Measurements from ENCODE around the gene UBA52.

Gene UBA52

GRCh38 chr19:18551631-18552030 is 20.0 kb upstream of the UBA52 start:
- no peak for DNase-seq (ENCODE audit: low read depth in 2 of 2)

- DNase-seq (ENCODE audit: low read depth in 2 of 2), result peak; percentile 98
These were observed 14.1 kb upstream of the UBA52 start, which contains the start of gene KXD1 for GRCh38 chr19:18557411-18558201. Gene KXD1 (plus strand): TSS chr19:18557870. CDS start chr19:18562057, 4,187 bp downstream.

- DNase-seq (ENCODE audit: low read depth in 2 of 2), result no peak
These were observed 13.5 kb upstream of the UBA52 start for GRCh38 chr19:18558202-18558555.

- no peak for DNase-seq (ENCODE audit: low read depth in 2 of 2)
These were observed 13.1 kb upstream of the UBA52 start for GRCh38 chr19:18558604-18559003.

- DNase-seq (ENCODE audit: low read depth in 2 of 2), result no peak
These were observed 12.0 kb upstream of the UBA52 start for GRCh38 chr19:18559685-18560084.

DNA sequence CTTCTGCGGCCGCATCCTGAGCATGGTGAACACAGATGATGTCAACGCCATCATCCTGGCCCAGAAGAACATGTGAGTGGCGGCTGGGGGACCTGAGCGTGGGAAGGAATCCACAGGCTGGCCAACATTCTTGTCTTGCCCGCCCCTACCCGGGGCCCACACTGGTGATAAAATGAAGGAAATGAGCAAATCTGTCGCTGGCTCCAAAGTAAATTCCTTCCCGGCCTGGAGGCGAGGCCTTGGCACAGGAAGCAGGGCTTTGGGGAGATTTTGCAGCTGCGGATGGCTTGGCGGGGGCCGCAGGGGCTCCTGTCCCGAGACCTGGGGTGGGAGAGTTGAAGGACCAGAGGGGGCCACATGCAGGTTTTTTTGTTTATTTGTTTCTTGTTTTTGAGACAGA is 9.6 kb upstream of the UBA52 start:
- DNase-seq (ENCODE audit: low read depth in 2 of 2), result no peak

- no peak for DNase-seq (ENCODE audit: low read depth in 2 of 2)
These were observed 4.7 kb upstream of the UBA52 start for GRCh38 chr19:18566953-18567352.

GRCh38 chr19:18568367-18568766 is 3.3 kb upstream of the UBA52 start:
- no peak for DNase-seq (ENCODE audit: low read depth in 2 of 2)

- no peak for DNase-seq (ENCODE audit: low read depth in 2 of 2)
These were observed 3.1 kb downstream of the UBA52 start for GRCh38 chr19:18574691-18575291.

DNA sequence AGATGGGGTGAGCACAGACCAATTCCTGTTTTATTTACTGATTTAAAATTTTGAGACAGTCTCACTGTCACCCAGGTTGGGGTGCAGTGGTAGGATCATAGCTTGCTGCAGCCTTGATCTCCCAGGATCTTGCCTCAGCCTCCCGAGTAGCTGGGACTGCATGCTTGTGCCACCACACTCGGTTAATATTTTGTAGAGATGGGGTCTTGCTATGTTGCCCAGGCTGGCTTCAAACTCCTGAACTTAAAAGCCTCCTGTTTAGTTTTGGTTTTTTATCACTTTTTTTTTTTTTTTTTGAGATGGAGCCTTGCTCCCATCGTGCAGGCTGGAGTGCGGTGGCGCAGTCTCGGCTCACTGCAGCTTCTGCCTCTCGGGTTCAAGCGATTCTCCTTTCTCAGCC is 4.7 kb downstream of the UBA52 start:
- DNase-seq (ENCODE audit: low read depth in 2 of 2), result no peak

- no peak for DNase-seq (ENCODE audit: low read depth in 2 of 2)
These were observed 5.8 kb downstream of the UBA52 start for GRCh38 chr19:18577365-18577914.

DNA sequence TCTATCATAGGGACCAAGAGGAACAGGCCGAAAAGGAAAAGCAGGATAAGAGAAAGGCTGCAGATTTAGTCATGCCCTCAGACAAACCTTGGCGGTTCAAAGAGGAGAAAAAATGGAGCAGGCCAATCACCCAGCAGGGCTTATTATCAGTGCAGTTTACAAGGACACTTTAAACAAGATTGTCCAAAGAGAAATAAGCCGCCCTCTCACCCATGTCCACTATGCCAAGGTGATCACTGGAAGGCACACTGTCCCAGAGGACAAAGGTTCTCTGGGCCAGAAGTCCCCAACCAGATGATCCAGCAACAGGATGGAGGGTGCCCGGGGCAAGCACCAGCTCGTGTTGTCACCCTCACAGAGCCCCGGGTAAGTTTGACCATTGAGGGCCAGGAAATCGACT is 8.7 kb downstream of the UBA52 start:
- DNase-seq (ENCODE audit: low read depth in 2 of 2), result no peak

GRCh38 chr19:18586306-18586705 is 14.6 kb downstream of the UBA52 start:
- no peak for DNase-seq (ENCODE audit: low read depth in 2 of 2)

DNA sequence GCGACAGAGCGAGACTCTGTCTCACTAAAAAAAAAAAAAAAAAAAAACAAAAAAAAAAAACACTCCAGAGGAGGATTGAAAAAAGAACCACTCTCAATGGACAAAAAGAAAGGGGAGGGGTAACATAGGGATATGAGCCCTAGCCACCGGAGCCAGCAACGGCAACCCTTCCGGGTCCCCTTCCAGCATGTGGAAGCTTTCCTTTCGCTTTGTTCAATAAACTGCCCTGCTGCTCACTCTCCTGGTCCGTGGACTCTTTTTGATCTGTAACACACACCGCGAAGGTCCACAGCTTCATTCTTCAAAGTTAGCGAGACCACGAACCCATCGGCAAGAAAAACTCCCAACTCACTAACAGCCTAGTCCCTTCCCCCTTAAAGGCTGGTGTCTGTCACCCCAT is 15.9 kb downstream of the UBA52 start:
- no peak for DNase-seq (ENCODE audit: low read depth in 2 of 2)

DNA sequence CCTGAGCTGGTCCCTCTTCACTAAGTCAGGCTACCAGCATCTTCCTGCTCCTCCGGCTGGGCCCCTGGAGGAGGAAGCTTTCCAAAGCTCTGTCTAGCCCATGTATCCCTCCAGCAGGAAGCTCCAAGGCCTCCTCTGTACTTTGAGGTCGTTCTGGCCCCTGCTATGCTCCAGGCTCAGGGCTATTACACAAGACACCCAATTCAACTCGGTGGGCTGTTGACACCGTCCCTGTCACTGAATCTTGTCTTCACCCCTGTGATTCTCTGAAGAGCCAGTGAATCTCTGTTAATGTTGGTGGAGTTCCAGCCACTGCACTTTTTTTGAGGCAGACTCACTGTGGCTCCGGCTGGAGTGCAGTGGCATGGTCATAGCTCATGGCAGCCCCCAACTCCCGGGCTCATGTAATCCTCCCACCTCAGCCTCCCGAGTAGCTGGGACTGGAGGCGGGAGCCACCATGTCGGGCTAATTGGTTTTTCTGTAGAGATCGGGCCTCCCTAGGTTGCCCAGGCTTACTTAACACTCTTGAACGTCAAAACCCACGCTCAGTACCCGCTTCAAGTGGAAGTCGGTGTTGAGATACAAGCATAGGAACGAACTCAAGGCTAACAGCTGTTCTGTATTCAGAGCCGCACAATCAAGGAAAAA is 16.4 kb downstream of the UBA52 start:
- DNase-seq (ENCODE audit: low read depth in 2 of 2), result no peak

DNA sequence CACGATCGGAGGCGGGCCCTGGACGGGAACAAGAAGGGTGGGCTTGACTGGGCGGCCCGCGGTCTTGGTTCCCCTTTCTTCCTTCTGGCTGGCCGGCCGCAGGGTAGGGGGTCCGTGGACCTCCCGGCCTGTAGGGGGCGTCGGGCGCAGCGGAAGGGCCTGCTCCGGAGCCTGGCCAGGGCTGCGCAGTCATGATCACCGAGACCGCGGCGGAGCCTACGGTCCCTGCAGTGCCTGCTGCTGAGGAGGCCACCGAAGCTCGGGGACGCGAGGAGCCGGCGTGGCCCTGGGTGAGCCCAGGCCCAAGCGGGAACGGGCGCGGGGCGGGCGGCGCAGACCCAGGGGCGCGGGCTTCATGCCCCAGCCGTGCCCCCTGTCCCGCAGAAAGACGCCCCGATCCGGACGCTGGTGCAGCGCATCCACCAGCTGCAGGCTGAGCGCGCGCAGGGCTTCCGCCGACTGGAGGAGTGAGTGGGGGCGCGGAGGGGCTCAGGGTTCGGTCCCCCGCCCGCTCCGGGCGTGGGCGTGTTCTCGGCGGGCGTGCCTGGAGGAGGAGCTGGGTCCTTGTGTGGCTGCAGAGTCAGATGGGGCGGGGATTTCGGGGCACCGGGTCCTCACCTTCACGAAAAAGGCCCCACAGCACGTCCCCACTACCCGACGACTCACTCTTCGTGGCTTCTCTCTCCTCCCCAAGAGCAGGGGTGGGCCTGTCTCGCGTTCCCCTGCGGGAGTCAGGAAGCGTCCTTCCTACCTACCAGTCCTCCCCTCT is 17.1 kb downstream of the UBA52 start, which contains the start of gene REX1BD:
Gene REX1BD (plus strand): TSS at position 188 of the 769 bp plus-strand sequence. CDS start 4 bp downstream, at position 192.
- DNase-seq (ENCODE audit: low read depth in 2 of 2), result peak; percentile 88 to 91

DNA sequence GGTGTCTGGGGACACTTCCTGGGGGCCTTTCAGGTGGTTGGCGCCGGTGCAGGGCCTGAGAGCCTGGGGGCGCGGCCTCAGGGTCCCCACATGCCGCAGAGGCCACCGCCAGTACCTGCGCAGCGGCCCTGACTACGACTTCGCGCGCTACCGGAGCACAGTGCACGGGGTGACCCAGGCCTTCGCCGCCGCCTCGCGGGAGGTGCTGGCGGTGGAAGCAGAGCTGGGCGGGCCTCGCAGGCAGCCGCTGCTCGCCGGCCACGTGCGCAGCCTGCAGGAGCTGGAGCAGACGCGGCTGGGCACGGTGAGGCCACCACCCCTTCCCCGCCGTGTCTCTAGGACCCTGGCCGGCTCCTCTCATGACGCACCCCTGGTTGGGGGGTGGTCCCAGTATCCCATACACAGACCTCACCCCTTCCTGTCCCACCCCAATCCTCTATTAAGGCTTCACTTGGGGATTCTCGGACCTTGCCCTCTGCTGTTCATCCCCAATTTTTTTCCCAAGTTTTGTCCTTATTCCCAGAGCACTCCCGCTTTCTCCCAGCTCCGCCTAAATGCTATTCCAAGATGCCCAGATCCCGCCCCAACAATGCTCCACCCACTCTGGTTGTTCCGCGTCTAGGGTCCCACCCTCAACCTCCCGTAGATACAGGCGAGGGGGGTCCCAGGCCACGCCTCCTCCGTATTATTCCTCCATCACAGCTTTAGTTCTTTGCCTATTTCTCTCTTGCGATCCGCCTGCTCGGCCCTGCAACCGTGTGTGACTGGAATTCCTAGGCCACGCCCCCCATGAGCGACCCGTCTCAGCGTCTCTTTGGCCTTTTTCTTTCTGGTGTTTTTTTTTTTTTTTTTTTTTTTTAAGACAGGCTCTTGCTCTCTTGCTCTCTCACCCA is 18.0 kb downstream of the UBA52 start:
- peak; percentile 21 to 59 for DNase-seq (ENCODE audit: low read depth in 2 of 2)

GRCh38 chr19:18590273-18591272 is 18.9 kb downstream of the UBA52 start:
- DNase-seq (ENCODE audit: low read depth in 2 of 2), result no peak

- DNase-seq (ENCODE audit: low read depth in 2 of 2), result no peak
These were observed 20.2 kb downstream of the UBA52 start for GRCh38 chr19:18591735-18592385.
